Stimulated activated CD8-positive, alpha-beta memory T cell treated with anti-CD3 and anti-CD28 coated beads, Interleukin-7, amount 100 ng/mL, for 24 hours (primary cell): ENCODE results near the gene UNG.
"Not testable (repeated sequence)": the region's sequence is repeated elsewhere in the genome, so short reads cannot be mapped to it uniquely, and the experiment has no call there.

Source experiments
- DNase-seq: peaks from one replicate; pipeline ENCODE4 v3.0.0-alpha.2; 2020; ENCODE audit warnings: low read depth

UNG gene

GRCh38 chr12:109097435-109098182 lies at the start of gene UNG:
TSS of gene UNG (plus strand) at chr12:109097597. CDS start at chr12:109097680, 83 bp downstream.
- peak; percentile 96 for DNase-seq

- not testable (repeated sequence) for DNase-seq
Observed at GRCh38 chr12:109048706-109049105, 48.7 kb upstream of the UNG start.

GRCh38 chr12:109049794-109050193 lies 47.6 kb upstream of the UNG start:
- DNase-seq = not testable (repeated sequence)

- no peak for DNase-seq
Observed at GRCh38 chr12:109052097-109052413, 45.3 kb upstream of the UNG start.

- peak; percentile 64 for DNase-seq
Observed at GRCh38 chr12:109052414-109053323, 44.7 kb upstream of the UNG start, which contains the start of gene USP30. TSS of gene USP30 (plus strand) at chr12:109052576. CDS start at chr12:109052679, 103 bp downstream.

GRCh38 chr12:109053382-109054123 lies 43.8 kb upstream of the UNG start:
- no peak for DNase-seq

GRCh38 chr12:109054124-109054513 lies 43.3 kb upstream of the UNG start:
- DNase-seq = not testable (repeated sequence)

GRCh38 chr12:109054520-109054919 lies 42.9 kb upstream of the UNG start:
- no peak for DNase-seq

GRCh38 chr12:109056891-109057290 lies 40.5 kb upstream of the UNG start:
- DNase-seq = no peak

- DNase-seq = no peak
Observed at GRCh38 chr12:109057376-109057775, 40.0 kb upstream of the UNG start.

- DNase-seq = no peak
Observed at GRCh38 chr12:109058773-109059172, 38.6 kb upstream of the UNG start.

GRCh38 chr12:109064143-109064542 lies 33.3 kb upstream of the UNG start:
- no peak for DNase-seq

- DNase-seq = no peak
Observed at GRCh38 chr12:109065154-109065852, 32.1 kb upstream of the UNG start.

- DNase-seq = no peak
Observed at GRCh38 chr12:109065853-109066193, 31.6 kb upstream of the UNG start.

GRCh38 chr12:109069307-109070271 lies 27.8 kb upstream of the UNG start:
- no peak for DNase-seq

- DNase-seq = no peak
Observed at GRCh38 chr12:109074866-109075265, 22.5 kb upstream of the UNG start.

GRCh38 chr12:109082751-109083150 lies 14.6 kb upstream of the UNG start:
- no peak for DNase-seq

GRCh38 chr12:109084425-109084824 lies 13.0 kb upstream of the UNG start:
- DNase-seq = no peak

GRCh38 chr12:109085590-109085989 lies 11.8 kb upstream of the UNG start:
- DNase-seq = no peak

GRCh38 chr12:109087250-109087649 lies 10.1 kb upstream of the UNG start:
- no peak for DNase-seq

GRCh38 chr12:109088818-109089217 lies 8.6 kb upstream of the UNG start:
- no peak for DNase-seq
